HEK293T (cell line): Measurements from ENCODE around the gene OGA.

Experiments
- BHLHE40 ChIP-seq: fragments of 450-650 bp; IDR thresholded peaks from 2 replicates; pipeline ENCODE4 v1.6.1; 2016; ENCODE audit warnings: mild to moderate bottlenecking, moderate library complexity, borderline replicate concordance
- NFRKB ChIP-seq: fragments of 450-650 bp; IDR thresholded peaks from 2 replicates; pipeline ENCODE4 v1.6.1; 2016; ENCODE audit warnings: mild to moderate bottlenecking, moderate library complexity

GRCh38 chr10:101843032-101844021, 25.1 kb upstream of the OGA start, which contains the start of gene KCNIP2:
- TF ChIP-seq NFRKB (no peak), BHLHE40 (no peak)
